Nephron (organoid): Measurements from ENCODE around the gene ARHGAP40.

Experiments used
- H3K27ac Mint-ChIP-seq, 3 experiments: 2 replicates each; pipeline ENCODE4 v1.8.0; 2020; ENCODE audit warnings: mixed read lengths in 3 of 3, mild to moderate bottlenecking in 2 of 3, moderate library complexity in 1 of 3
- H3K27me3 Mint-ChIP-seq: 2 replicates; pipeline ENCODE4 v1.8.0; 2021; ENCODE audit warnings: low read depth, mild to moderate bottlenecking, moderate library complexity, mixed read lengths
- H3K36me3 Mint-ChIP-seq: 2 replicates; pipeline ENCODE4 v1.8.0; 2020; ENCODE audit warnings: low read depth, mixed read lengths
- H3K4me1 Mint-ChIP-seq: 2 replicates; pipeline ENCODE4 v1.8.0; 2020; ENCODE audit warnings: mixed read lengths
- H3K4me3 Mint-ChIP-seq, 3 experiments: 2 replicates each; pipeline ENCODE4 v1.8.0; 2020; ENCODE audit warnings: mild to moderate bottlenecking in 3 of 3, mixed read lengths in 3 of 3, moderate library complexity in 2 of 3
- H3K9me3 Mint-ChIP-seq: 2 replicates; pipeline ENCODE4 v1.8.0; 2020; ENCODE audit warnings: mixed read lengths
- CTCF ChIP-seq, 3 experiments: fragments of 200-600 bp; sonication (generic); IDR thresholded peaks; one replicate each; pipeline ENCODE4 v1.5.0; 2021; ENCODE audit warnings: antibody characterized with exemption in 3 of 3; ENCODE audit not compliant: unreplicated experiment in 3 of 3

Gene ARHGAP40

GRCh38 chr20:38692436-38693411 lies 91.1 kb downstream of the ARHGAP40 start:
- TF ChIP-seq CTCF (IDR thresholded peaks at IDR 0.05; ENCODE audit: unreplicated experiment in 3 of 3), result no peak
- Mint-ChIP-seq H3K4me1 (no peaks in the 10 kb centered on the region), H3K27me3 (peaks cover 36% of the 10 kb centered on the region), H3K27ac (no peak overlapping the region), H3K36me3 (no peaks in the 10 kb centered on the region), H3K9me3 (no peaks in the 10 kb centered on the region), H3K4me3 (no peak overlapping the region)

GRCh38 chr20:38697306-38697705 lies 95.7 kb downstream of the ARHGAP40 start:
- Mint-ChIP-seq H3K9me3 (no peaks in the 10 kb centered on the region), H3K4me3 (no peak overlapping the region), H3K36me3 (no peaks in the 10 kb centered on the region), H3K4me1 (no peaks in the 10 kb centered on the region), H3K27me3 (peaks cover 35% of the 10 kb centered on the region), H3K27ac (no peak overlapping the region)
- TF ChIP-seq CTCF (IDR thresholded peaks at IDR 0.05; ENCODE audit: unreplicated experiment in 3 of 3), result no peak

GRCh38 chr20:38698541-38698940 lies 96.9 kb downstream of the ARHGAP40 start:
- no peaks in the 10 kb centered on the region for H3K4me1 Mint-ChIP-seq
- no peaks in the 10 kb centered on the region for H3K9me3 Mint-ChIP-seq
- no peaks in the 10 kb centered on the region for H3K36me3 Mint-ChIP-seq
- peaks cover 47% of the 10 kb centered on the region for H3K27me3 Mint-ChIP-seq
- no peak overlapping the region for H3K4me3 Mint-ChIP-seq
- TF ChIP-seq CTCF (IDR thresholded peaks at IDR 0.05; ENCODE audit: unreplicated experiment in 3 of 3), result no peak
- H3K27ac Mint-ChIP-seq, result no peak overlapping the region

- H3K27me3 Mint-ChIP-seq, result peaks cover 55% of the 10 kb centered on the region
- no peaks in the 10 kb centered on the region for H3K36me3 Mint-ChIP-seq
- H3K9me3 Mint-ChIP-seq, result no peaks in the 10 kb centered on the region
- TF ChIP-seq CTCF (IDR thresholded peaks at IDR 0.05; ENCODE audit: unreplicated experiment in 3 of 3), result no peak
- H3K4me3 Mint-ChIP-seq, result no peak overlapping the region
- no peaks in the 10 kb centered on the region for H3K4me1 Mint-ChIP-seq
- no peak overlapping the region for H3K27ac Mint-ChIP-seq
Observed at GRCh38 chr20:38700141-38700540, 98.5 kb downstream of the ARHGAP40 start.
